Renal cortex interstitium (tissue), 11 donors: ENCODE measurements around the gene SERPINA1. TPM values are rescaled to one million over a fixed set of nuclear protein-coding genes. Genes with fewer than 3 reads are reported as not detected.
"Not testable (repeated sequence)": the region's sequence is repeated elsewhere in the genome, so short reads cannot be mapped to it uniquely, and the experiment has no call there.

ENCODE experiments used
- DNase-seq, 11 donors: peaks; one replicate each; pipeline ENCODE4 v3.0.0-alpha.2; 2013; ENCODE audit warnings: low read depth in 9 of 11, low spot score in 4 of 11; ENCODE audit errors: extremely low read depth in 1 of 11
- polyA plus RNA-seq, 3 donors: library from polyadenylated mRNA; unstranded; fragments of 120-200 nt; gene quantifications; one replicate each; pipeline ENCODE4 v1.2.1, GENCODE V29; 2013; ENCODE audit not compliant: insufficient read length in 3 of 3

The SERPINA1 gene
- polyA plus RNA-seq, 3 donors = 91.5 to 94.4 (median 91.7) TPM

DNA sequence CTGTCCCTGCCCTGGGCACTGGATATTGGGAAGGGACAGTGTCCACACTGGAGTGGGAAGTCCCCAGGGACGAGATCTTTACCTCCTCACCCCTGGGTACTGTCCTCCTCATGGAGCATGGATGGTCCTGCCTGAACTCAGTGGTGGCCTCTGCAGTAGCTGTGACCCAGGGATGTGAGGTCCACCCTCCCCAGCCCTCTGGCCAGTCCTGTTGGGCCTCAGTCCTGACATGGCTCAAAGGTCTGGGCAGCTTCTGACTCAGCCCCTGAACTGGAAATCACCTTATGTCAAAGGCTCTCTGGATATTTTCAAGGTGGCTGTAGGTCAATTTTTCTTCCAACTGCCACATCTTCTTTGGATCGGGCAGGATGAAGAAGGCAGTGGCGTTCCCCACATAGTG, 24.4 kb downstream of the SERPINA1 start:
- no peak for DNase-seq

DNA sequence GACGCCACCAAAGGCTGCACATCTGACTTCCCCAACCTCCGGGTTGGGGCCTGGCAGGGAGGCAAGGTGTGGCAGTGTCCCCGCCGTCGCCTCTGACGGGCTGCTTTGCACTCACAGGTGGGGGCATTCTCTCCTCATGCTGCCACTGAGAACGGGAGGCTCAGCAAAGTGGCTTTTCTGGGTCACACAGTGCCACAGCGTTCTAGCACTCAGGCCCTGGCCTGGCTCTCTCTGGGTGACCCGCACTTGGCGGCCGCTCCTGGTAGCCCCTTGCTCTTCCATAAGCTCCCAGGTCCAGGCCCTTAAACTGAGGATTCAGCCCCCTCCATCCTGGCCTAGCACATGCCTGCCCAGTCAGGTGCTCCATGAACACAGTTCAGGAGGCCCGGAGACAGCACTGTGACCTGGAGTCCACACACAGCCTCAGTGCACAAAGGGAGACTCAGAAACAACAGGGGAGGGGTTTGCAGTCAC, 25.2 kb downstream of the SERPINA1 start:
- no peak for DNase-seq

DNA sequence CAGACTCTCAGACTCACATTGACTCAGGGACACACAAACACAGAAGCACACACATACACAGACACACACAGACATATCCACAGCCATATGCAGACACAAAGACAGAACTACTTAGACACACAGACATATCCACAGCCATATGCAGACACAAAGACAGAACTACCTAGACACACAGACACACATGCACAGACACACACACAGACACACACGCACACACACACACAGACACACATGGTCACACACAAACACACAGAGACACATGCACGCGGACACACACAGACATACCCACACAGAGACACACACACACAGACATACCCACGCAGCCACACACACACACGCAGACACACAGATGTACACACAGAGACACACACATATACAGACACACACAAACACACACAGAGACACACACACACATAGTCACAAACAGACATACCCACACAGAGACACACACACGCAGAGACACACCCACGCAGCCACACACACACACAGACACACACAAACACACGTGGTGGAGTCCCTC, 25.7 kb downstream of the SERPINA1 start:
- no peak for DNase-seq

DNA sequence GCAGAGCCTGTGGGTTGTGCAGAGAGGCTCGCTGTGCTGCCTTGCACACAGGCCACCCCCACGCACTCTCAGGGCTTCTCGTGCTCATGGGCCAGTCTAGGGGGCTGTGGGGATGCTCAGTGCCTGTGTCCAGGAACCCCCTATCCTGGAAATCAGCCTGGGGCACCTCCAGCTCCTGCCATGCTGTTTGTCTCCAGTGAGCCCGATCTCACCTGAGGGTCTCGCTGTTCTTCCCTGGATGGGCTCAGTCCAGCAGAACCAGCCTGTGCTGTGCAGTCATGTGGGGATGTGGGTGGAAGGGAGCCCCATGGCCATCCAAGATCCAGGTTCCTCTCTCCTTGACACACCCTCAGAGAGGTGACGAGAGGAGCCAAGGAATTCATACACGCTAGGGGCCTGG, 26.7 kb downstream of the SERPINA1 start:
- no peak for DNase-seq

GRCh38 chr14:94360945-94361565, 27.3 kb downstream of the SERPINA1 start:
- no peak for DNase-seq

GRCh38 chr14:94357166-94357565, 31.2 kb downstream of the SERPINA1 start:
- DNase-seq = no peak

GRCh38 chr14:94356379-94357056, 31.9 kb downstream of the SERPINA1 start:
- no peak for DNase-seq

DNA sequence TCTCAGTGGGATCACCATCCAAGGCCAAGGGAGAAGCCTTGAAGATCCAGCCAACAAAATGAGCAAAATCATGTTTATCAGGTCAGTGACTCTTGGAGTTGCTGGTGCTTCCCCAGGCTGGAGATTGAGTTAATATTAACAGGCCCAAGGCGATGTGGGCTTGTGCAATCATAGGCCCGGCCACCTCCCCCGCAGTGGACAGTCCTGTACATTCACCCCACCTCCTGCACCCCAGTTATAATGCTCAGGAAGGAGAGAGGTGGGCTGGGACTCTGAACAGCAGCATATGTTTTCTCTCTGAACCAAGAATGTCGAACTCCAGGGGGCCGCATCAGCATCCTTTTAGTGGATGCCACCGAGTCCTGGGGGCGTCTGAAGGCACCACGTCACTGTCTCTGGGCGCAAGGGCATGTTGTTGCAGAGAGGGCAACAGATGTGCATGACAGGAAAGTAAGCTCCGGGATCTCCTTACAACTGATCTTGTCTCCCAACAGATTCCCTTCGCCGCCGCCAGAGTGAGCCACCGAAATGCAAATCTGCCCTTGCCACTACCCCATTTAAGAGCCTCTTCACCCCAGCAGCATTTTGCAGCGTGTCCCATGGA, 33.1 kb downstream of the SERPINA1 start:
- DNase-seq = peak in 2 of 11 donors; percentile 2 to 9

DNA sequence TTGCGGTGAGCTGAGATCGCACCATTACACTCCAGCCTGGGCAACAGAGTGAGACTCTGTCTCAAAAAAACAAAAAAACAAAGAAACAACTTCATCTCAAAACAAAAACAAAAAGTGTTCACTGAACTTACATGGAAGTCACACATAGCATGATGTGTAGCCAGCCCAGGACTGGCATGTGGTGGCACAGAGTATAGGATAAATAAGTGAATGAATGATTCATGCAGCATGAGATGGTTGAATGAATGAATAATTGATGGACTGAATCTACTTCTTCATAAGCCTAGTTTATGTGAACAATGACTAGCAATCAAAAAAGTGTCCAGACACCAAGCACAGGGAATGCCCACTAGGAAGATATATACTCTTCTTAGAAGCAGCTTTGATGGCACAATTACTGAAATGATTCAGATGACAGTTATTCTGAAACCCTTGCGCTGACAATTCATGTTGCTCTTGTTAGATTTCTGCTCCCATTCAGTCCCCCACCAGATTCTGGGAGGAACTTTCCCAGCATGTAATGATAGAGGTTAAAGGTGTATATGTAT, 33.7 kb downstream of the SERPINA1 start:
- no peak for DNase-seq

DNA sequence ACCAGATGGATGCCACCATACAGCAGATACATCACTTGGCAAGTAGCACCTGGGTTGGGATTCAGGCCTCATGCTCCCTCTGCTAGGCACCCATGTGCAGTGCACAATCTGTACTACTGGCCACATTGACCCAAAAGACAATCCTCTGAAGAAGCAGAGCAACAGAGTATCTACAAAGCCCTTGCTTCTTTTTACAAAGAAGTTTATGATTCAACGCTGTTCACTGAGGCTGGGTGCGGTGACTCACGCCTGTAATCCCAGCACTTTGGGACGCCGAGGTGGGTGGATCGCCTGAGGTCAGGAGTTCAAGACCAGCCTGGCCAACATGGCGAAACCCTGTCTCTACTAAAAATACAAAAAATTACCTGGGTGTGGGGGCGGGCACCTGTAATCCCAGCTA, 34.2 kb downstream of the SERPINA1 start:
- DNase-seq = not testable (repeated sequence)

DNA sequence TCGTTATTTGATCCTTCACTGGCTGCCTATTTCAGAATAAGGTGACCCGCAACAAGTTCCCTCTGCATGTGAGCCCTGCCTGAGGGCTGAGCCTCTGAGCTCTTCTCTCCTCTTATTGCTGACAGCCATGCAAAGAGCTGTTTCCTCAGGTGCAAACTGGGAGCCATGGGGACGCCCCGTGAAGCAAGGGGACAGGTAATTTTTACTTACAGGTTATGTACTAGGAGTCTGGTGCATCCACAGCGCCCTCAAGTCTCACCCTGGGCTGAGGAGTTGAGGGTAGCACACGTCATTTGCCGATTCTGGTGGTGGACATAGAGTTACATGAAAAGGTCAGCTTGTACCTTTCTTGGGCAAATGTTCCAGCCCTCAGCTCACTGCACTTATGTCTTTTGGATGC, 39.1 kb downstream of the SERPINA1 start:
- DNase-seq = no peak

- no peak for DNase-seq
Observed at GRCh38 chr14:94348836-94349235, 39.6 kb downstream of the SERPINA1 start.

GRCh38 chr14:94346841-94347240, 41.6 kb downstream of the SERPINA1 start:
- DNase-seq = no peak

- not testable (repeated sequence) for DNase-seq
Observed at GRCh38 chr14:94346065-94346786, 42.2 kb downstream of the SERPINA1 start.

- no peak for DNase-seq
Observed at GRCh38 chr14:94345344-94346064, 42.9 kb downstream of the SERPINA1 start.

DNA sequence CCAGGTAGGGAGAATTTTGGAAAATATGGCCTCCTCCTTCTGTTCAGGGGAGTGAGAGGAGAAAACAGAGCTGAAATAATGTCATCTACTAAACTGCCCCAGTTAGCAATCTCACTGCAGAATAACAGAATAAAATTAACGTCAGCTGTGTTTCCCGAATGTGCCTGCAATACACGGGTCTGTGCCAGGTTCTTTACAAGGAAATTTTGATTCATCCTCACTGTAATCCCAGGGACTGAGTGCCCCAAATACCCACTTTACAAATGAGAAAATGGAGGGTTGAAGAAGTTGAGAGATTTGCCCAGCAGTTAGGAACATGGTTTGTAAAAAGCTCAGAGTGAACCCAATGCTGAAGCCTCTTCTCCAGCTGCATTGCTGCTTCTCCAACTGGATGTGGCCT, 44.0 kb downstream of the SERPINA1 start:
- no peak for DNase-seq

DNA sequence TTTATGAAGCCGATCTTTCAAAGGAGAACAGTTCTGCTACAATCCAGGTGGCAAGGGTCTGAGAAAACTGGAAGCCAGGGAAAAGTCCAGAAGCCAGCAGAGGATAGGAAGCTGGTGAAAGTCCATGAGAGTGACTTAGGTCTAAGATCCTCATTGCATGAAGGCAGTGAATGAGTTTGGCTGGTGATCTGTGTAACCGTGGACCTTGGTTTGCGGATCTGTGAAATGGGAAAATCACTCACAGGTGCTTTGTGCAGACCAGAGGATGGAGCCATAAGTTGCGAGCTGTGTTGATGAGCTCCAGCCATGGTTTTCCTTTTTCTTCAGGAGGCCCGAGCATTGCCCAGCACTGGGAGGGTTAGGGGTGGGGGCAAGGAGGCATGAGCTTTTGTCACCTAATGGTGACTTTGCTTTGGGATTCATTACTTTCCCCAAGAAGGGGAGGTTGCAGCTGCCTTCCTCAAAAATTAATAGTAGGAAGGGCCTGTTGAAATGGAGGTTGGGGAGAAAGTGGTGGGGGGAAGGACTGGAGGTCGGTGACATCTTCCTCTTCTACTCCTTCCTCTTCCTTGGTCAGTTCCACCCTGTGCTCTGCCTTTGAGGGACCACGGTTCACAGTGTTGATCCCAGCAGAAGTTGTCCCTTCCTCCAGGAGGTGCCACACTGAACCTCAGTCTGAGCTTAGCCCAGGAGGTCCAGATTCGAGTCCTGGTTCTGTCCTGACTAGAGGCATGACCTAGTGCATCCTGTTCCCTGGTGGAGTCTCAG, 45.0 kb downstream of the SERPINA1 start:
- no peak for DNase-seq
